Upper lobe of left lung (tissue), 6 donors: ENCODE measurements around the gene GMDS. TPM values are rescaled to one million over a fixed set of nuclear protein-coding genes. Genes with fewer than 3 reads are reported as not detected.

ENCODE experiments used
- ATAC-seq, 2 donors: fragments of 200-7000 bp; cut with Tn5 transposase; one replicate each; pipeline ENCODE4 v1.9.1; 2022; ENCODE audit warnings: mild to moderate bottlenecking in 2 of 2, moderate library complexity in 2 of 2; ENCODE audit not compliant: low FRiP score in 2 of 2
- DNase-seq, 2 donors: peaks; one replicate each; pipeline ENCODE4 v3.0.0-alpha.2; 2019 to 2020
- H3K27ac ChIP-seq, 4 donors: fragments of 200-600 bp; sonication (generic); one replicate each; pipeline ENCODE4 v1.5.1; 2016 to 2019
- H3K27me3 ChIP-seq, 4 donors: fragments of 200-600 bp; sonication (generic); one replicate each; pipeline ENCODE4 v1.5.1; 2017 to 2019
- H3K36me3 ChIP-seq, 4 donors: fragments of 200-600 bp; sonication (generic); one replicate each; pipeline ENCODE4 v1.5.1; 2016 to 2019
- H3K4me1 ChIP-seq, 4 donors: fragments of 200-600 bp; sonication (generic); one replicate each; pipeline ENCODE4 v1.5.1; 2018 to 2019
- H3K4me3 ChIP-seq, 4 donors: fragments of 200-600 bp; sonication (generic); one replicate each; pipeline ENCODE4 v1.5.1; 2017 to 2019; ENCODE audit warnings: mild to moderate bottlenecking in 2 of 4, moderate library complexity in 1 of 4
- H3K9me3 ChIP-seq, 4 donors: fragments of 200-600 bp; sonication (generic); one replicate each; pipeline ENCODE4 v1.5.1; 2018 to 2019
- EP300 ChIP-seq, 4 donors: sonication (generic); formaldehyde crosslinking; IDR thresholded peaks; one replicate each; pipeline ENCODE4 v1.5.1; 2017; ENCODE audit warnings: antibody characterized with exemption in 4 of 4, control low read depth in 2 of 4
- POLR2A ChIP-seq, 4 donors: fragments of 450-650 bp; IDR thresholded peaks; one replicate each; pipeline ENCODE4 v1.5.1; 2016 to 2017; ENCODE audit warnings: antibody characterized with exemption in 4 of 4, mild to moderate bottlenecking in 2 of 4
- POLR2AphosphoS5 ChIP-seq, 2 donors: sonication (generic); formaldehyde crosslinking; IDR thresholded peaks; one replicate each; pipeline ENCODE4 v1.5.1; 2017; ENCODE audit warnings: antibody characterized with exemption in 2 of 2
- WGBS, 2 donors: methylation state at CpG; one replicate each; pipeline ENCODE4 v1.1.5; 2017 to 2018; 5-methylcytosine and 5-hydroxymethylcytosine counted together
- total RNA-seq, 6 donors: library from RNA; depleted of rRNA in 4 of 6; stranded (reverse); fragments of >200 nt in 4 of 6; gene quantifications; one replicate each; pipeline versions ENCODE4 v1.1.0 to v1.2.1, GENCODE V29; 2016 to 2021
- TF ChIP-seq, protein P1 (sequence below), 6 experiments: fragments of 450-650 bp in 4 of 6; fragments of 200-600 bp in 2 of 6; sonication (generic) in 2 of 6; IDR thresholded peaks; one replicate each; pipeline ENCODE4 v1.5.1; 2016 to 2019; ENCODE audit warnings: antibody characterized with exemption in 6 of 6
- donor health status: DM: no; HTN: no; CAD: no; lungs with moderate emphysema.
- donor health status: DM: no; HTN: yes; CAD: no; lungs with severe emphysema.

The GMDS gene
- total RNA-seq, 6 donors from 2014 or later = 7.6 to 17.8 (median 14.1) TPM

- peak in 1 of 2 donors; percentile 24 for ATAC-seq
- WGBS, 2 donors = 36 to 38% methylated on average over 38 to 66 of the region's 66 CpGs
- H3K27me3 ChIP-seq = peaks cover 0 to 47% (median 25%) of the 10 kb centered on the region in 4 donors
- H3K27ac ChIP-seq = no peak overlapping the region
- H3K9me3 ChIP-seq = no peaks in the 10 kb centered on the region
- TF ChIP-seq EP300 (IDR thresholded peaks at IDR 0.05) (no peak), POLR2AphosphoS5 (IDR thresholded peaks at IDR 0.05) (no peak)
- peak overlapping the region in 3 of 4 donors; percentile 40 to 56 (median 47) for H3K4me3 ChIP-seq
- peaks cover 18 to 40% (median 29%) of the 10 kb centered on the region in 4 donors for H3K4me1 ChIP-seq
- H3K36me3 ChIP-seq = no peaks in the 10 kb centered on the region
- peak in 1 of 2 donors; percentile 82 for DNase-seq
Measured at GRCh38 chr6:1624058-1624850, 621.2 kb downstream of the GMDS start.

DNA sequence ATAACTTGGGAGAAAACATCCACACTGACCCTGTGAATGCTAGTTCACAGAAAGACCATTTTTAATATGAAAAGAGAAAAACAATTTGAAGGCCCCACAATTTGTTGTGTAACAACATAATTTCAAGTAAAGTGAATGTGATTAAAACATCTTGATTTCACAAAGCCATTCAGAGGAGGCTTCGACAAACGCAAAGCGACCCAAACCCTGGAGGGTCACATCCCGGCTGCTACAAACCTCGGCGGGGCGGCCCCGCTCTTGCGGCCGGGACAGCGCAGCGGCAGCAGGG is 621.7 kb downstream of the GMDS start:
- WGBS, 2 donors = 96 to 98% methylated on average over 12 of the region's 12 CpGs
- Histone ChIP-seq H3K4me1 (peaks cover 18 to 41% (median 29%) of the 10 kb centered on the region in 4 donors), H3K27me3 (peaks cover 0 to 51% (median 27%) of the 10 kb centered on the region in 4 donors), H3K4me3 (peak overlapping the region in 1 of 4 donors; percentile 56), H3K36me3 (no peaks in the 10 kb centered on the region), H3K9me3 (no peaks in the 10 kb centered on the region), H3K27ac (no peak overlapping the region)
- DNase-seq = no peak
- no peak for ATAC-seq
- TF ChIP-seq EP300 (IDR thresholded peaks at IDR 0.05) (no peak), POLR2A (IDR thresholded peaks at IDR 0.05) (no peak), POLR2AphosphoS5 (IDR thresholded peaks at IDR 0.05) (no peak)
- TF ChIP-seq, protein P1, sequence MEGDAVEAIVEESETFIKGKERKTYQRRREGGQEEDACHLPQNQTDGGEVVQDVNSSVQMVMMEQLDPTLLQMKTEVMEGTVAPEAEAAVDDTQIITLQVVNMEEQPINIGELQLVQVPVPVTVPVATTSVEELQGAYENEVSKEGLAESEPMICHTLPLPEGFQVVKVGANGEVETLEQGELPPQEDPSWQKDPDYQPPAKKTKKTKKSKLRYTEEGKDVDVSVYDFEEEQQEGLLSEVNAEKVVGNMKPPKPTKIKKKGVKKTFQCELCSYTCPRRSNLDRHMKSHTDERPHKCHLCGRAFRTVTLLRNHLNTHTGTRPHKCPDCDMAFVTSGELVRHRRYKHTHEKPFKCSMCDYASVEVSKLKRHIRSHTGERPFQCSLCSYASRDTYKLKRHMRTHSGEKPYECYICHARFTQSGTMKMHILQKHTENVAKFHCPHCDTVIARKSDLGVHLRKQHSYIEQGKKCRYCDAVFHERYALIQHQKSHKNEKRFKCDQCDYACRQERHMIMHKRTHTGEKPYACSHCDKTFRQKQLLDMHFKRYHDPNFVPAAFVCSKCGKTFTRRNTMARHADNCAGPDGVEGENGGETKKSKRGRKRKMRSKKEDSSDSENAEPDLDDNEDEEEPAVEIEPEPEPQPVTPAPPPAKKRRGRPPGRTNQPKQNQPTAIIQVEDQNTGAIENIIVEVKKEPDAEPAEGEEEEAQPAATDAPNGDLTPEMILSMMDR (IDR thresholded peaks at IDR 0.05) = no peak

GRCh38 chr6:1622851-1623768 is 622.3 kb downstream of the GMDS start:
- TF ChIP-seq POLR2AphosphoS5 (IDR thresholded peaks at IDR 0.05) (no peak), EP300 (IDR thresholded peaks at IDR 0.05) (no peak), POLR2A (IDR thresholded peaks at IDR 0.05) (no peak)
- TF ChIP-seq, protein P1 (IDR thresholded peaks at IDR 0.05) = no peak
- no peak for DNase-seq
- H3K36me3 ChIP-seq = no peaks in the 10 kb centered on the region
- ATAC-seq = no peak
- H3K4me3 ChIP-seq = no peak overlapping the region
- H3K27me3 ChIP-seq = peaks cover 0 to 57% (median 30%) of the 10 kb centered on the region in 4 donors
- peaks cover 18 to 41% (median 29%) of the 10 kb centered on the region in 4 donors for H3K4me1 ChIP-seq
- no peaks in the 10 kb centered on the region for H3K9me3 ChIP-seq
- 96 to 97% methylated on average over 8 of the region's 8 CpGs for WGBS, 2 donors
- no peak overlapping the region for H3K27ac ChIP-seq

- DNase-seq (no peak), ATAC-seq (peak in 1 of 2 donors; percentile 3)
- Histone ChIP-seq H3K27ac (no peak overlapping the region), H3K4me3 (no peak overlapping the region), H3K36me3 (no peaks in the 10 kb centered on the region), H3K9me3 (no peaks in the 10 kb centered on the region), H3K27me3 (peaks cover 0 to 60% (median 30%) of the 10 kb centered on the region in 4 donors), H3K4me1 (peaks cover 18 to 41% (median 29%) of the 10 kb centered on the region in 4 donors)
- no peak for TF ChIP-seq POLR2AphosphoS5 (IDR thresholded peaks at IDR 0.05)
- TF ChIP-seq POLR2A (IDR thresholded peaks at IDR 0.05) = no peak
- TF ChIP-seq EP300 (IDR thresholded peaks at IDR 0.05) = no peak
- TF ChIP-seq, protein P1 (IDR thresholded peaks at IDR 0.05) = no peak
- WGBS, 2 donors = 79 to 95% methylated on average over 13 to 15 of the region's 15 CpGs
Measured at GRCh38 chr6:1622220-1622850, 623.1 kb downstream of the GMDS start.
